Mesenchymal stem cell (in vitro differentiated cells and primary cell): ENCODE data around the gene HERC2.
A peak's percentile ranks its signal among the peaks of the same experiment; 100 is the strongest.
"Not testable (repeated sequence)": the region's sequence is repeated elsewhere in the genome, so short reads cannot be mapped to it uniquely, and the experiment has no call there.

Source experiments
- DNase-seq: peaks from one replicate; pipeline ENCODE4 v3.0.0-alpha.2; 2013
- H2AFZ ChIP-seq: one replicate; pipeline ENCODE4 v1.6.1; 2013; ENCODE audit warnings: low read depth, mild to moderate bottlenecking, control low read depth, inconsistent platforms, low read length, moderate library complexity
- H2AK5ac ChIP-seq: 2 replicates; pipeline ENCODE4 v1.6.1; 2013; ENCODE audit warnings: low read length, moderate library complexity, mild to moderate bottlenecking, inconsistent platforms; ENCODE audit not compliant: severe bottlenecking
- H2BK120ac ChIP-seq: one replicate; pipeline ENCODE4 v1.6.1; 2013; ENCODE audit warnings: low read depth, mild to moderate bottlenecking, inconsistent platforms, low read length, moderate library complexity
- H2BK12ac ChIP-seq, 2 experiments: one replicate each; pipeline ENCODE4 v1.6.1; 2013; ENCODE audit warnings: inconsistent platforms in 2 of 2, low read length in 2 of 2, mild to moderate bottlenecking in 2 of 2, moderate library complexity in 2 of 2, control low read depth in 1 of 2
- H2BK15ac ChIP-seq: one replicate; pipeline ENCODE4 v1.6.1; 2013; ENCODE audit warnings: mild to moderate bottlenecking, low read depth, inconsistent platforms; ENCODE audit not compliant: poor library complexity, severe bottlenecking
- H2BK5ac ChIP-seq: 2 replicates; pipeline ENCODE4 v1.6.1; 2013; ENCODE audit warnings: low read depth, mild to moderate bottlenecking, low read length, control low read depth, inconsistent platforms; ENCODE audit not compliant: poor library complexity, severe bottlenecking
- H3K14ac ChIP-seq, 2 experiments: one replicate each; pipeline ENCODE4 v1.6.1; 2013; ENCODE audit warnings: inconsistent platforms in 2 of 2, low read length in 2 of 2, control low read depth in 1 of 2, mild to moderate bottlenecking in 1 of 2, moderate library complexity in 1 of 2
- H3K18ac ChIP-seq, 2 experiments: one replicate each; pipeline ENCODE4 v1.6.1; 2013; ENCODE audit warnings: inconsistent platforms in 2 of 2, low read length in 2 of 2, control low read depth in 1 of 2, low read depth in 1 of 2, mild to moderate bottlenecking in 1 of 2
- H3K23ac ChIP-seq, 2 experiments: one replicate each; pipeline ENCODE4 v1.6.1; 2013; ENCODE audit warnings: inconsistent platforms in 2 of 2, low read length in 2 of 2, mild to moderate bottlenecking in 2 of 2, moderate library complexity in 2 of 2, control low read depth in 1 of 2
- H3K27ac ChIP-seq: 2 replicates; pipeline ENCODE4 v1.5.1; 2013; ENCODE audit warnings: mild to moderate bottlenecking, moderate library complexity, low read length, control low read depth, inconsistent platforms; ENCODE audit not compliant: poor library complexity, severe bottlenecking
- H3K27me3 ChIP-seq, 2 experiments: 2 replicates each; pipeline versions ENCODE4 v1.6.1 to v1.7.0; 2013; ENCODE audit warnings: low read length in 2 of 2, mild to moderate bottlenecking in 2 of 2, moderate library complexity in 2 of 2, control low read depth in 1 of 2, inconsistent platforms in 1 of 2; ENCODE audit not compliant: control insufficient read depth in 1 of 2, insufficient read depth in 1 of 2
- H3K36me3 ChIP-seq, 2 experiments: 2 replicates each; pipeline versions ENCODE4 v1.6.1 to v1.7.0; 2013; ENCODE audit warnings: low read length in 2 of 2, control low read depth in 1 of 2, inconsistent platforms in 1 of 2, low read depth in 1 of 2, mild to moderate bottlenecking in 1 of 2; ENCODE audit not compliant: insufficient read depth in 2 of 2, control insufficient read depth in 1 of 2
- H3K4ac ChIP-seq, 2 experiments: one replicate each; pipeline ENCODE4 v1.6.1; 2013; ENCODE audit warnings: inconsistent platforms in 2 of 2, low read length in 2 of 2, mild to moderate bottlenecking in 2 of 2, moderate library complexity in 2 of 2, control low read depth in 1 of 2, low read depth in 1 of 2
- H3K4me1 ChIP-seq: 2 replicates; pipeline ENCODE4 v1.6.1; 2013; ENCODE audit warnings: low read depth, low read length, control low read depth; ENCODE audit not compliant: control insufficient read depth, insufficient read depth
- H3K4me2 ChIP-seq: 2 replicates; pipeline ENCODE4 v1.6.1; 2013; ENCODE audit warnings: low read length, mild to moderate bottlenecking, inconsistent platforms; ENCODE audit not compliant: poor library complexity, severe bottlenecking
- H3K4me3 ChIP-seq, 2 experiments: 2 replicates each; pipeline versions ENCODE4 v1.5.1 to v1.7.0; 2013; ENCODE audit warnings: low read length in 2 of 2, mild to moderate bottlenecking in 2 of 2, control low read depth in 1 of 2, low read depth in 1 of 2; ENCODE audit not compliant: insufficient read depth in 1 of 2
- H3K79me1 ChIP-seq: replicated peaks from 2 replicates; pipeline ENCODE4 v1.6.1; 2013; ENCODE audit warnings: mild to moderate bottlenecking, control low read depth, low read length, inconsistent platforms; ENCODE audit not compliant: poor library complexity, severe bottlenecking
- H3K9ac ChIP-seq: 2 replicates; pipeline ENCODE4 v1.7.0; 2013; ENCODE audit warnings: mild to moderate bottlenecking, low read length, moderate library complexity
- H3K9me3 ChIP-seq: 2 replicates; pipeline ENCODE4 v1.7.0; 2013; ENCODE audit warnings: mild to moderate bottlenecking, low read length; ENCODE audit not compliant: control insufficient read depth
- H4K8ac ChIP-seq: one replicate; pipeline ENCODE4 v1.6.1; 2013; ENCODE audit warnings: inconsistent platforms, mild to moderate bottlenecking, low read length, moderate library complexity
- H4K91ac ChIP-seq: one replicate; pipeline ENCODE4 v1.6.1; 2013; ENCODE audit warnings: mild to moderate bottlenecking, low read length, inconsistent platforms
- WGBS: methylation state at CpG from one replicate; pipeline ENCODE4 v1.1.7; 2013; ENCODE audit warnings: mixed read lengths; 5-methylcytosine and 5-hydroxymethylcytosine counted together

Gene HERC2

DNA sequence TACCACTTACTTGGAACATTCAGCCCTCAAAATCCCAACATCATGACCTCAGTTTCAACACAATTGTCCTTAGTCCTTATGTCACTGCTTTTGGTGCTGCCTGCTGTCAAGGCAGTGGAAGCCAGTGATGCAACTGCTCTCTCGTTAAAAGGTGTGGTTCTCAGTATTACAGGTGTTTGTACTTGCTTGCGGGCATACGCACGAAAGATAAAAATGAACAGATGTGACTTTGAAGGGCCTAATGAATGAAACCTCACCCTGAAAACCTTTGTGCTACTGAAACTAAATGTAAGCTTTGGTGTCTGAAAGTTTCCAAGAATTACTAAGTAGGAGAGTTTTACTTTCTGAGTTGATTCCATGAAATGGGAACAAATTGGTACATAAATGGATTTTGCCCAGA lies 25.2 kb downstream of the HERC2 start:
- no CpG with 5 or more reads among the region's 4 CpGs for WGBS
- H3K36me3 ChIP-seq = not testable (repeated sequence)

DNA sequence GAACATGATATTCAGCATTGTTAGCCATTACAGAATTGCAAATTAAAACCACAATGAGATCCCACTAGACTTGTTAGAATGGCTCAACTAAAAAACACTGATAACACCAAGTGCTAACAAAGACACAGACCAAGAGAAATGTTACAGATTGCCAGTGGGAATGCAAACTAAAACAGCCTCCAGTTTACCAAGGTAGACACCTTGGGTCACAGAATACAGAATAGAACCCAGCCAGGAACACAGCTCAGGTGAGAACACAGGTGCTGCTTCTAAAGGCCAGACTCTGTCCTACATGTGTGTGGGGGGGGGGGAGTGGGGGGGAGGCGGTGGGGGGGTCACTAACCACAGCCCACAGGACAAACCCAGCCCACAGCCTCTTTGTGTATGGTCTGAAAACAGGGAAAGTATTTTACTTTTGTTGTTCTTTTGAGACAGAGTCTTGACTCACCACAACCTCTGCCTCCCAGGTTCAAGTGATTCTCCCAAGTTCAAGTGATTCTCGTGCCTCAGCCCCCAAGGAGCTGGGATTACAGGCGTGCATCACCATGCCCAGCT lies 26.9 kb downstream of the HERC2 start:
- not testable (repeated sequence) for H2BK120ac ChIP-seq, H3K27me3 ChIP-seq

More for the DNA sequence above, 25.2 kb downstream of the HERC2 start:
- not testable (repeated sequence) for H2BK12ac ChIP-seq, H3K27me3 ChIP-seq, H3K79me1 ChIP-seq, DNase-seq, H2AK5ac ChIP-seq, H3K9me3 ChIP-seq, H2BK15ac ChIP-seq, H3K27ac ChIP-seq, H3K18ac ChIP-seq, H3K23ac ChIP-seq, H3K4me1 ChIP-seq, H3K4me2 ChIP-seq, H4K8ac ChIP-seq, H3K4me3 ChIP-seq, H3K14ac ChIP-seq, H4K91ac ChIP-seq, H3K9ac ChIP-seq, H2BK5ac ChIP-seq, H3K4ac ChIP-seq, H2AFZ ChIP-seq, H2BK120ac ChIP-seq

GRCh38 chr15:28294560-28294959 lies 27.4 kb downstream of the HERC2 start:
- not testable (repeated sequence) for H3K9me3 ChIP-seq, H3K4me1 ChIP-seq, H2BK120ac ChIP-seq, H3K14ac ChIP-seq, H2BK12ac ChIP-seq, H2AK5ac ChIP-seq, H4K91ac ChIP-seq, H3K23ac ChIP-seq, H3K18ac ChIP-seq, H3K9ac ChIP-seq, H3K27ac ChIP-seq, H2AFZ ChIP-seq, H2BK15ac ChIP-seq, H2BK5ac ChIP-seq, H3K4ac ChIP-seq, H4K8ac ChIP-seq, H3K4me2 ChIP-seq, H3K27me3 ChIP-seq, H3K4me3 ChIP-seq, H3K79me1 ChIP-seq
- WGBS = 31% methylated on average over 4 of the region's 10 CpGs
- DNase-seq = peak; percentile 19
- H3K36me3 ChIP-seq = peaks cover 11 to 24% of the 10 kb centered on the region in 2 experiments

More for the DNA sequence above, 26.9 kb downstream of the HERC2 start:
- not testable (repeated sequence) for H3K9me3 ChIP-seq, H2BK5ac ChIP-seq, H3K14ac ChIP-seq, H3K4me1 ChIP-seq, H3K27ac ChIP-seq, H3K18ac ChIP-seq, H3K23ac ChIP-seq, H3K4me3 ChIP-seq, H2AFZ ChIP-seq, H4K91ac ChIP-seq, H2BK12ac ChIP-seq, H3K4ac ChIP-seq, H3K79me1 ChIP-seq, H2AK5ac ChIP-seq, H4K8ac ChIP-seq, H2BK15ac ChIP-seq, H3K9ac ChIP-seq, H3K4me2 ChIP-seq
- DNase-seq = peak; percentile 5
- 91% methylated on average over 2 of the region's 3 CpGs for WGBS
- peaks cover 7 to 18% of the 10 kb centered on the region in 2 experiments for H3K36me3 ChIP-seq

DNA sequence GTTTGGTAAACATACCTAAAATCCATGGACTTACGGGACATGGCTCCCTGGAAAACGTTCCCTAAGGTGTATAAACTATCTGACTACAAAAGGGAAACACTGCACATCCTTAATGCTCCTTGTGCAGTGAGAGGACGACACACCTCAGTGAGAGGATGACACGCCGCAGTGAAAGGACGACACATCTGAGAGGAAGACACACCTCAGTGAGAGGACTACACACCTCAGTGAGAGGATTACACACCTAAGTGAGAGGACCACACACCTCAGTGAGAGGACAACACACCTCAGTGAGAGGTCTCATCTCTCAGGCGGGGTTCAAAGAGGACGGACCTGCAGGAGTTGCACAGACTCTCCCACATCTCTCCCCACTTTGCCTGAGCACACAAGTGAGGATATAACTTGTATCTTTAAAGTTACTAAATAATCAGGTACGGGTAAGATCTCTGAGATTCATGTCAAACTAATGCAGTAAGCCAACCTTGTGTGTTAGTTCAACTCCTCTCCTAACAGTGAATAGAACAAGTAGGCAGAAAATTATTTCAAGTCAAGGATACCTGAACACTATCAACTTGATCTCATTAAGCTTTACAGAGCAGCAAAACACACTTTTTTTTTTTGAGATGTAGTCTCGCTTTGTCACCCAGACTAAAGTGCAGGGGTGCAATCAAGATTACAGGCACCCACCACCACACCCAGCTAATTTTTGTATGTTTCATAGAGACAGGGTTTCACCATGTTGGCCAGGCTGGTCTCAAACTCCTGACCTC lies 32.1 kb downstream of the HERC2 start:
- Histone ChIP-seq H2BK5ac (no peak overlapping the region), H3K79me1 (peaks cover 5% of the 10 kb centered on the region), H3K4ac (no peak overlapping the region), H3K9me3 (peaks cover 10% of the 10 kb centered on the region), H2BK15ac (no peak overlapping the region), H3K18ac (no peak overlapping the region), H3K36me3 (peaks cover 10 to 29% of the 10 kb centered on the region in 2 experiments), H2AK5ac (no peak overlapping the region), H3K14ac (no peak overlapping the region), H3K9ac (no peak overlapping the region), H4K8ac (no peak overlapping the region), H3K27ac (no peak overlapping the region), H3K23ac (no peak overlapping the region), H3K27me3 (no peaks in the 10 kb centered on the region), H3K4me2 (no peak overlapping the region), H2AFZ (no peak overlapping the region), H2BK120ac (no peak overlapping the region), H2BK12ac (no peak overlapping the region), H4K91ac (no peak overlapping the region), H3K4me3 (no peak overlapping the region), H3K4me1 (no peaks in the 10 kb centered on the region)
- 92% methylated on average over 10 of the region's 10 CpGs for WGBS
- DNase-seq = no peak
